HG03159 (cell line): ENCODE results near the gene CYP4F3.
"Not testable (repeated sequence)": the region's sequence is repeated elsewhere in the genome, so short reads cannot be mapped to it uniquely, and the experiment has no call there.

Source experiments
- ATAC-seq: cut with Tn5 transposase; IDR thresholded peaks from one replicate; pipeline ENCODE4 v1.9.1; 2021; ENCODE audit warnings: mild to moderate bottlenecking, moderate library complexity; ENCODE audit not compliant: unreplicated experiment

The CYP4F3 gene

GRCh38 chr19:15666186-15666585 is 25.5 kb downstream of the CYP4F3 start:
- ATAC-seq: no peak

- no peak for ATAC-seq
Observed at GRCh38 chr19:15666883-15667282, 26.2 kb downstream of the CYP4F3 start.

DNA sequence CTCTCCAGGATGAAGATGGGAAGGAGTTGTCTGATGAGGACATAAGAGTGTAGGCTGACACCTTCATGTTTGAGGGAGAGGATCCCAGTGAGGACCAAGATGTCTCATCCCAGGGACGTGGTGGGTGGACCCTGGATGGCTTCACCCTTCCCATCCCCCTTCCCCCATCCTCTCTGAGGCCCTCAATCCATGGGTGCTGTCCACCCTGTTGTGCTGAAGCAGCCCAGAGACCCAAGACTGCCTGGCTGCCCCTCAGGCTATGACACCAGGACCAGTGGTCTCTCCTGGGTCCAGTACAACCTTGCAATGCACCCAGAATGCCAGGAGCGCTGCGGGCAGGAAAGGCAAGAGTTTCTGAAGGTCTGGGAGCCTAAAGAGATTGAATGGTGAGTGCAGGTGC is 28.7 kb downstream of the CYP4F3 start:
- no peak for ATAC-seq

DNA sequence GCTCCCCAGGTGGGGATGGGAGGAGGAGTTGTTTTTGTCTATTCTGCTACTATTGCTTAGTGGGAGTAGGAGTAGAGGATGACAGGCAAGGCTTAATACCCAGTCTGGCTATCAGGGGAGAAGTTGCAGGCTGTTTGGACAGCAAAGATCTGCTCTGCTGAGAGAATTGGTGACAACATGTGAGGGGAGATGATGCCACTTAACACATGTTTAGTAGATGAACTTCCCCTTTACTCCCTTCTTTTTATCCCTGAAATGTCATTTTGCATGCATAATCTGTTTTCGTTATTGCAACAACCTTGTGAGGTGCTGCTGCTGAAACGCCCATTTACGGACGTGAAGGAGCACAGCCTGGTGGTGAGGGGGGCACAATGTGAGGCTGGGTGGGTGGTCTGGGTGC is 29.2 kb downstream of the CYP4F3 start:
- ATAC-seq: no peak

- ATAC-seq: no peak
Observed at GRCh38 chr19:15671237-15671821, 30.6 kb downstream of the CYP4F3 start.

GRCh38 chr19:15671891-15672579 is 31.3 kb downstream of the CYP4F3 start:
- no peak for ATAC-seq

GRCh38 chr19:15672580-15673175 is 32.0 kb downstream of the CYP4F3 start, which contains the start of gene CYP4F12:
Gene CYP4F12, plus strand, starts transcription at chr19:15673087. Its CDS starts 443 bp downstream, at chr19:15673530.
- no peak for ATAC-seq

GRCh38 chr19:15673176-15673654 is 32.5 kb downstream of the CYP4F3 start:
- no peak for ATAC-seq

DNA sequence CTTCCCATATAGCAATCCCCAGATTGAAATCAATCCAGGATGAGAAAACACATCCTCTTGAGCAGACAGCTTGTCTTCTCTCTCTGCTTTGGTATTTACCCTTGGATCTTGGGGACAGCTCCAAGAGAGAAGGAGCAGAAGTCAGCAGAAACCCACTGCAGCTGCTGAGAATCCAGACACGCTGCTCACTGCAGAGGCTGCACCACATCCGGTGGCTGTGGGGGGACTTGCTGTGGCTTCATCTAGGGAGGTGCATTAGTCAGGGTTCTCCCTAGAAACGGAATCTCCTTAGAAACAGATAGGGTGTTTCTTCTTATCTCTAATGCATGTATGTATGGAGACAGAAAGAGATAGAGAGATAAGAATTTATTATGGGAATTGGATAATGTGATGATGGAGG is 34.9 kb downstream of the CYP4F3 start:
- no peak for ATAC-seq

DNA sequence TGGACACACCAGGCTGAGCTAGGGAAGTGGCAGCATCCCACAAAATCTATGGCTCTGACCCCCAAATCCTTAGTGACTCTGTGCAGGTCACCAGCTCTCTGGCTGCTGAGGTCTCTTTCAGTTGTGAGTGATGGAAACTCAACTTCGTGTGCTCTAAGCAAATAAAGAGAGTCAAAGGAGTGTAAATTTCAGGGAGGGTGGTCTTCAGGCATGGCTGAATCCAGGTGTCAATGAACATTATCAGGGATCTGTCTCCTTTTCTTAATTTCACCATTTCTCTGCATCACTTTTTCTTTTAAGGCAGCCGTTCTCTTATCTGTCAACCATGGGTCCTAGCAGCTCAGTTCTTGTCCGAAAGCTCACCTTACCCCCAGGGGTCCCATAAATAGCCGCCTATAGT is 38.4 kb downstream of the CYP4F3 start:
- no peak for ATAC-seq

- not testable (repeated sequence) for ATAC-seq
Observed at GRCh38 chr19:15679865-15680264, 39.2 kb downstream of the CYP4F3 start.

DNA sequence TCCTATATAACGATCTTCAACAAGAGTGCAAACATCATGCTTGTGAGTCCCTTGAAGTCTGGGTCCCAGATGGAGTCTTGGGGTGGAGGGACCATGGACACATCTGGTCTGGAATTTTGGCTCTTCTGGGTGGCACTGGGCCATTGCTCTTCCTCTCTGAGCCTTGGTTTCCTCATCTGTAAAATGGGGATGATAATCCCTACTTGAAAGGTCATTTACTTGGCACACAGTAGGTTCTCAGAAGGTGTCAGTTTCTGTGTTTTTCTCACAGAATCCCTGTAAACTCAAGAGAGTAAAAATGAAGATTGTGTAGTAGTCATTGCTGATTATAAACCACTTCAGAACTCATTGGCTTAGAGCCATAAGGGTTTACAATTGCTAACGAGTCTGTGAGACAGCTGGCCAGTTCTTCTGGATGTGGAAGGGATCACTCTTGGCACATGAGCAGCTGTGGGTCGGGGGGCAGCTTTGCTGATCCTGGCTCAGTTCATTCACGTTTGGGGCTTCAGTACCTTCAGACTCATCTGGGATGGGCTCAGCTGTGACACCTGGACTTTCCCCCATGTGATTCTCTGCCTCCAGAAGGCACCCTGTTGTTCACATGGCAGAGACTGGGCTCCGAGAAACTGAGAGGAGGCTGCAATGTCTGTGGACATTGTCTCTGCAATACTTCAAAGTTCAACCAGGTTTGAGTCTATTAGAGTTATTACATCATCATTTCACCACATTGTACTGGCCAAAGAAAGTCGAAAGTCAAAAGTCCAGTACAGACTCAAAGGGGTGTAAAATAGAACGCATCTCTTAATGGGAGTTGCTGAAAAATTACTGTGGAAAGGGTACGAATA is 40.0 kb downstream of the CYP4F3 start:
- ATAC-seq: no peak

GRCh38 chr19:15683411-15683810 is 42.7 kb downstream of the CYP4F3 start:
- no peak for ATAC-seq

- ATAC-seq: no peak
Observed at GRCh38 chr19:15684828-15685227, 44.1 kb downstream of the CYP4F3 start.

DNA sequence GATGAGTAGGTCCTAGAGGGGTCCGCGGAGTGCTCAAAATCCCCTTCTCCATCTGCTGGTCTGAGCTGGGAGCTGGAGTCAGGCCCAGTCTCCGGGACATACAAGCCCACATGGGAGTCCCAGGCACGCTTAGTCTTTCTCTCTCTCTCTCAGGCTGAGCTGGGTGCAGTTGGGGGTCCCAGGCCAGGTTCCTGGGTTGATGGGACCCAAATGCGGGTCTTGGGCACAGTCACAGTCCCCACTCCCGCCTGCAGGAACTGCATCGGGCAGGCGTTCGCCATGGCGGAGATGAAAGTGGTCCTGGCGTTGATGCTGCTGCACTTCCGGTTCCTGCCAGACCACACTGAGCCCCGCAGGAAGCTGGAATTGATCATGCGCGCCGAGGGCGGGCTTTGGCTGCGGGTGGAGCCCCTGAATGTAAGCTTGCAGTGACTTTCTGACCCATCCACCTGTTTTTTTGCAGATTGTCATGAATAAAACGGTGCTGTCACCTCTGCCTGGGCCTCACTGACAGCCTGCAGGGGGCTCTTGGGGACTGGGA is 56.0 kb downstream of the CYP4F3 start:
- no peak for ATAC-seq

GRCh38 chr19:15701757-15702533 is 61.2 kb downstream of the CYP4F3 start:
- no peak for ATAC-seq

DNA sequence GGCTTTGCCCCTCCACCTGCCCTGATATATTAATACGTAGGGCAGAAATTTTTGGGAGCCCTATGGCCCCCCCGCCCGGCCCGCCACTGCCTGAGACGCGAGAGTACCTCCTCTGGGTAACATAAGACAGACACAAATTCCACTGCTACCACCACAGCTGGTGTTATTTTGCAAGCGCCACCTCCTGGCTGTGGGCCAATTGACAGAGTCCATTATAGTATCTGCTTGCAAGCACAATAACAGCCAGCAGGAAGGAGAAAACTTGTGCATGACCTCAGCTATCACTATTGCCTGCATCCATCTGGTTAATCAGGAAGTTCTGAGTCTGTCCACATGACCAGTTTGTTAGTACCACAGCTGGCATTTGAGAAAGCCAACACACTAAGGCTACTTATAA is 61.8 kb downstream of the CYP4F3 start:
- ATAC-seq: no peak
